Endometrial microvascular endothelial cells (primary cell): ENCODE results near the gene RASIP1. TPM values are rescaled to one million over a fixed set of nuclear protein-coding genes. Genes with fewer than 3 reads are reported as not detected.
"Not testable (repeated sequence)": the region's sequence is repeated elsewhere in the genome, so short reads cannot be mapped to it uniquely, and the experiment has no call there.

Source experiments
- in situ Hi-C: cut with HindIII; loops from 2 replicates; pipeline ENCODE4 v1.10.0; 2017; ENCODE audit warnings: low sequenced_read_pairs, low pct_unique_long_range_greater_than_20kb; ENCODE audit errors: inconsistent ontology term
- total RNA-seq: library from RNA; depleted of rRNA; stranded (reverse); fragments of >200 nt; gene quantifications from one replicate; pipeline ENCODE4 v1.2.3, GENCODE V29; 2015; ENCODE audit errors: inconsistent ontology term

RASIP1 gene
- total RNA-seq, 1 donor from 2014 or later, result 191 TPM

DNA sequence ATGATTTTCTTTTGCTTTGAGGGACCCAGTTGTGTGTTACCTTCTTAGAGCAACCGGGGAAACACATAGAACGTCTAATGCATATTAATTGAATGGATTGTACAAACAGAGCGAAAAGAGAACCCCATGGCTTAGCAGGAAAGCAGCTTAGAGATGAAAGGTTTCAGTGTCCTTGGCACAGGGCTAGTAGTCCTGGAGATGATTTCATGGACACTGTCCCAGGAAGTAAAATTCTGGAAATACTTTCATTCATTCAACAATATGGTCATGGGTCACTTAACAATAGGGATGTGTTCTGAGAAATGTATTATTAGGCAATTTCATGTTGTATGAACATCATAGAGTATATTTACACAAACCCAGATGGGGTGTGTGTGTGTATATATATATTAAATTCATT, 54.3 kb downstream of the RASIP1 start:
- in situ Hi-C loops, result no loop called here

- in situ Hi-C loops, result no loop called here
Measured at GRCh38 chr19:48685583-48685982, 54.8 kb downstream of the RASIP1 start.

GRCh38 chr19:48683349-48683748, 57.1 kb downstream of the RASIP1 start:
- in situ Hi-C loops, result no loop called here

DNA sequence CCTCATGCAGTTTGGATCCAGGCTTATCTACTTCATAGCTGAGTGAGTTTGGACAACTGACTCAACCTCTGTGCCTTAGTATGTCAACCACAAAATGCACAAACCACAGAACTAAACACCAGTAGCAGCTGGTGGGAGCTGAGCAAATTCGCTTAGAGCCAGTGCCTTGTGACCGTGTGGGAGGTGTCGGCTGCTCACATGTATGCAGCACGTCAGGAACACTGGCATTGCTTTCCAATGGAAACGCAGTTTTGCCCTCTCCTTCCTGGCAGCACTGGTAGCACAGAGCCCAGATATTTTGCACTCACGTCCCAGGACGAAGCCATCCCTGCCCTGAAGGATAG, 59.3 kb downstream of the RASIP1 start:
- in situ Hi-C loops, result no loop called here

- in situ Hi-C loops, result no loop called here
Measured at GRCh38 chr19:48680436-48681126, 59.8 kb downstream of the RASIP1 start.

DNA sequence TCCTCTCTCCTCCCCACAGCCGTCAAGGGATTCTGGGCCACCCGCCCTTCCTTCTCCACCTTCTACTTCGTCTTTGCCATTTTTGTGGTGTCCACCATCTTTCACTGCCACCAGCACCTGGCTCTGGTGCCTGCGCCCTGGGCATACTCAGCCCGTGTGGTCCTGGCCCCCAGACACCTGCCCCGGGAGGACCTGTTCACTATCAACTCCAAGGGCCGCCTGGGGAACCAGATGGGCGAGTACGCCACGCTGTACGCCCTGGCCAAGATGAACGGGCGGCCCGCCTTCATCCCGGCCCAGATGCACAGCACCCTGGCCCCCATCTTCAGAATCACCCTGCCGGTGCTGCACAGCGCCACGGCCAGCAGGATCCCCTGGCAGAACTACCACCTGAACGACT, 60.4 kb downstream of the RASIP1 start:
- in situ Hi-C loops, result not testable (repeated sequence)

DNA sequence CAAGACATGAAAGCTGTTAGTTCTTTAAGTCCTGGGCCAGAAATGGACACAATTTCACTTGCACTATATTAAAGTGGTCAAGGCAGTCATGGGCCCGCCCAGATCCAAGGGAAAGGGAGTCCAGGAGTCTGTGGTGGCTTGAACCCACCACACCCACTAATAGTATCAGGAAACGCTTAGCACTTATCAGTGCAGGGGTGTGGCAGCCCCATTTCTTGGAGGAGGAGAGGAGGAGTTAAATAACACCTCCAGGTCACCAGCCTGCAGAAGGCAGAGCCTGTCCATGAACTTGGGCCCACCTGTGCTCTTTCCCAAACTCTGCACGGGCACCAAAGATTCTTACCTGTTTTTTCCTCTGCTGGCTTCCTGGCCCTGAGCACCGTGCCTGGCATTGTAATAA, 62.2 kb downstream of the RASIP1 start:
- in situ Hi-C loops, result no loop called here

GRCh38 chr19:48676887-48677286, 63.5 kb downstream of the RASIP1 start:
- in situ Hi-C loops, result no loop called here

DNA sequence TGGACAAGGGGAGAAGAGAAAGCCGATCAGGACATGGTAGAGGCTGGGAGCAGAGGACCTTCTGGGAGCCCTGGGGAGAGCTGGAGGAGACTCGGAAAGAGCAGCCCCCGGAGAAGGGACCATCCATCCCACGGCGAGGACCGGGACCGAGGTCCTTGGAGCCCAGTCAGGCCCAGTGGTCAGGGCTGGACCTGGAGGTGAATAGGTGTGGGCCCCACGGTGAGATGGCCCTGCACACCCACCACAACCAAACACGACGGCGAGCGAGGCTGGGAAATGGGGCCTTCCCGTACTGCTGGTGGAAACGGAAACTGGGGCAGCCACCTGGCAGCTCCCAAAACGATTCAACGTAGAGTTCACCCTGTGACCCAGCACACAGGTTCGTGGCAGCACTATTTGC, 63.9 kb downstream of the RASIP1 start:
- in situ Hi-C loops, result no loop called here

GRCh38 chr19:48674921-48675824, 65.2 kb downstream of the RASIP1 start:
- in situ Hi-C loops, result no loop called here

DNA sequence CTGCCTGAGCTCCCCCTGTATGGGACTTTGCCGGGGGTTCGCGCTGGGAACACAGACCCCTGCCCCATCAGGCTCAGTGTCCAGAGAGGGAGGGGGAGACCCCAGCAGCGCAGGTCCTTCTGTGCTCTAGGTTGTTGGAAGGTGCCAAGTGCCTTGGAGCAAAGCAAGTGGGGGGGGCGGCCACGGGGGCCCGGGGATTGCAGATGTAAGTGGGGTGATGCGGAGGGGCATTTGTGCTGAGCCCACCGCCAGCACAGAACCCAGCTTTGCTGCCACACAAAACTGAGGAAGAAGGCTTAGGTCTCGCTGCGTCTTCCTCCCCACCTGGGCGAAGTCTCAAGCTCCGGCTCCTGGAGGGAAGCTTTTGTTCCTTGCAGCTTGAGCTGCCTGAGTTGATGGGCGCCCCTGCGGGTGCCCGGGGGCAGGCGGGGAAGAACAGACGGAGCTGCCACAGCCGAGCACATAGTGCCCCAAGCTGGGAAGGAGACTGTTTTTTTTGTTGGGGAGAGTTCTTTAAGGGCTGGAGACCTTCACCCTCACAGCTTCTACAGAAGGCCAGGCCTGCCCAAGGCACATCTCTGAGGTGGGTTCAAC, 66.1 kb downstream of the RASIP1 start:
- in situ Hi-C loops, result no loop called here

- in situ Hi-C loops, result no loop called here
Measured at GRCh38 chr19:48673436-48674100, 66.8 kb downstream of the RASIP1 start.

DNA sequence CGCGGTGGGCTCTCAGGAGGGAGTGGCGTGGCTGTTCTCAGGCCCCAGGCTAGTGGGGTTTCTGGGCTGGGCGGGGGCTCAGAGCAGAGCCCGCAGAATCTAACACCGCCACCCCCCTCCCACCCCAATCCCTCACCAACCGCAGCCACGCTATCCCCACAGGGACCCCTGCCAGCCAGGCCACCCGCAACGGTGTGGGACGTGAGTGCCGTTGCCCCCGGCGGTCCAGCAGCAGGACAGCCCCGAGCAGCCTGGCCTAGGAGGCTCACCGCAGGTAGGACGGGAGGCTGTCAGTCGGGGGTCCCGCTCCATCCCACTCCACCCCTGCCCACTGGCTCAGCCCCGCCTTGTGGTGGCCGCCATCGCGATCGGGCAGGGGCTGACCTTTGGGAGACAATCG, 67.4 kb downstream of the RASIP1 start, which contains the start of gene NTN5:
Gene NTN5, minus strand, starts transcription at position 24 of the 400 bp plus-strand sequence. CDS start 2,031 bp downstream, outside the sequence.
- in situ Hi-C loops, result no loop called here

DNA sequence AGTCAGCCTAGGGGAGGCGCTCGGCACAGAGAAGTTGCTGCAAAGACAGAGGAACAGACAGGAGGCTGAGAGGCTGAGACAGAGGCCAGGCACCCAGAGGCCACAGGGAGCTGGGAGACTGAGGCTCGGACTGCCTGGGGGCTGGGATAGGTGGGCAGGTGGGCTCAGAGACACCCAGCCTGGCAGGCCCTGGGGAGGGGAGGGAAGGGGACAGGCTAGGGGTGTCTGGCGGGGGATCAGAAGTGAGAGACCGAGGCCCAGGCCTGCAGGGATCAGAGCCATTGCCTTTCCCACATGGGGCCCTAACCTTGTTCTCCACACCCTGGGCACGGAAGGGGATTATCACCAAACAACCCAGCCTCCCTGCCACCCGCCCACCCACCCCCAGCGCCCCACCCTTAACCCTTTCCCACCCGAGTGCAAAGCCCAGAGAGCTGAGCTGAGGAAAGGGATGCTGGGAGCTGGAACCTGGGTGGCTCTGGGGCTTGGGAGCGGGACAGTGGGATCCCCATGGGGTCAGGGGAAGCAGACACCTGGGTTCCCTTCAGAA, 68.9 kb downstream of the RASIP1 start:
- in situ Hi-C loops, result no loop called here

GRCh38 chr19:48670699-48671445, 69.5 kb downstream of the RASIP1 start:
- in situ Hi-C loops, result no loop called here
